Stimulated activated CD4-positive, alpha-beta T cell treated with anti-CD3 and anti-CD28 coated beads, Interleukin-1b, Interleukin-23, amount 100 ng/mL, for 24 hours (primary cell): ENCODE data around the gene S100G.
"Not testable (repeated sequence)": the region's sequence is repeated elsewhere in the genome, so short reads cannot be mapped to it uniquely, and the experiment has no call there.

Source experiments
- DNase-seq, 4 experiments: peaks; one replicate each; pipeline ENCODE4 v3.0.0-alpha.2; 2020; ENCODE audit warnings: low read depth in 4 of 4, low spot score in 1 of 4

The S100G gene, protein sequence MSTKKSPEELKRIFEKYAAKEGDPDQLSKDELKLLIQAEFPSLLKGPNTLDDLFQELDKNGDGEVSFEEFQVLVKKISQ

DNA sequence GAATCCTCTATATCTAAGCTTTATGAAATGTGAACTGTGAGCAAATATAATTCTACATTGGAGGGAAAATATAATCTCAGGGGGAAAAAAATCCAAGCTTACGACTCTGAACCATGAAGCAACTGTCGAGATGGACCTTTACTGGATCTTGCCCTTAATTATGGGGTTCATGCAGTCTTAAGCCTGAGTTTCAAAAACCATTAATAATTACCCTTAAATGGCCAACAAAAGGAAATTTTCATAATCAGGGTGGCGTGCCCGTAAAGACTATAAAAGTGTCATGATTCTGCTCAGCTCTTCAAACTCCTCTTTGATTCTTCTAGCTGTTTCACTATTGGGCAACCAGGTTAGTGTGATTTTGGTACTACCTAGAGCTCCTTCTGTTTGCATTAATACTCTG is at the start of gene S100G:
Gene S100G, plus strand, starts transcription at position 301 of the 400 bp plus-strand sequence. CDS start 849 bp downstream, outside the sequence.
- no peak for DNase-seq

DNA sequence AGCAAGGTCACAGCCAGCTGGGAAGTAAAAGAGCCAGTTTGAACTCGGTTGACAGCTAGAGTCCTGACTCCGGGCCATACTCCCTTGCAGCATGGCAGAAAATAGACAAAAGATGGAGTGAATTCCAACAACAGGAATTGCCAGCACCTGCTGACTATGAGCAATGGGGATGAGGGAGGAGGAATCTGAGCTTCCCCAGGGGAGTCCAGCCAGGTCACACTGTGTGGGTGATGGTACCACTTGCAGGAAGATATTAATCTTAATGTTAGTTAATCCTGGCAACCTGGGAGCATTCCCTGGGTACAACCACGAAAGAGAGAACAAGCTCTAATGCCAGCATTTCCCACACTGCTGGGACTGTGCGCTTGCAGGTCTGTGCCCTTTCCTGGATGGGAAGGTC is 48.1 kb upstream of the S100G start:
- no peak for DNase-seq

DNA sequence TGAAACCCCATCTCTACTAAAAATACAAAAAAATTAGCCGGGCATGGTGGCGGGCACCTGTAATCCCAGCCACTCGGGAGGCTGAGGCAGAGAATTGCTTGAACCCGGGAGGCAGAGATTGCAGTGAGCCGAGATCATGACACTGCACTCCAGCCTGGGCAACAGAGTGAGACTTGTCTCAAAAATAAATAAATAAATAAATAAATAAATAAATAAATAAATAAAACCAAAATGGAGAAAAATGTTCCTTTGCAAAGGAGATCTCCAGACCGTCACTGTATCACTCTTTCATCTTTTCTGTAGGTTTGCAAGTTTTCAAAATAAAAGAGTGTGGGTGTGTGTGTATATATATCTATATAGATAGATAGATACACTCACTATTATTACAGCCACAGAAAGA is 46.7 kb upstream of the S100G start:
- not testable (repeated sequence) for DNase-seq

DNA sequence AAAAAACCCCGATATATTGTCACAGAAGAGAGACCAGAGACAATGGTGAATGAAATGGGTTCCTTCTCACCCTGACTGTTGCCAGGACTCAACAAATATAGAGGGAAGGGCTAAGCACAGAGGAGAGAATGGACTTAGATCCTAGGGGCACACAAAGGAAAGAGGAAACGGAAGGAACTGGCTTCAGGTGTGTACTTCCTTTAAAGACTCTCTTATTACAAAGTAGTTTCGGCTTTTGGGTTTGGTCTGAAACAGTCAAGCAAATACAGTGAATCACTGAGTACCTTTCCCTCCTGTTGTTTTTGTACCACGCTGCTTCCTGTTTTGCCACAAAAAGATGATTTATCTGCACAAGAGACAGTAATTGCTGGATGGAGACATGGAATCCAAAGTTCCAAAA is 46.1 kb upstream of the S100G start:
- DNase-seq, result no peak

DNA sequence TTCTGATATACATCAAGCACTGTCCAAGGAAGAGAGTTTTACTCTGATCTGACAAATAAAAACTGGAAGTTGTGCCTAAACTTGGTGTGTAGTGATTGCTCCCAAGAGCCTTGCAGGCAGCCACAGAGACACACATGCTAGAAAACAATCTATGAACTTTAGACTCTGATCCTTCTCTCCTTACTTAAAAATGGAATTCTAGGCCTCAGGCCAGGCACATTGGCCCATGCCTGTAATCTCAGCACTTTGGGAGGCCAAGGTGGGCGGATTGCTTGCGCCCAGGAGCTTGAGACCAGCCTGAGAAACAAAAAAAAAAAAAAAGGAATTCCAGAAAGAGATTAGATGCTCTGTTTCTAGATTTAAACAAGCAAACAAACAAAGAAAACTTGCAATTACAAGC is 45.6 kb upstream of the S100G start:
- no peak for DNase-seq

DNA sequence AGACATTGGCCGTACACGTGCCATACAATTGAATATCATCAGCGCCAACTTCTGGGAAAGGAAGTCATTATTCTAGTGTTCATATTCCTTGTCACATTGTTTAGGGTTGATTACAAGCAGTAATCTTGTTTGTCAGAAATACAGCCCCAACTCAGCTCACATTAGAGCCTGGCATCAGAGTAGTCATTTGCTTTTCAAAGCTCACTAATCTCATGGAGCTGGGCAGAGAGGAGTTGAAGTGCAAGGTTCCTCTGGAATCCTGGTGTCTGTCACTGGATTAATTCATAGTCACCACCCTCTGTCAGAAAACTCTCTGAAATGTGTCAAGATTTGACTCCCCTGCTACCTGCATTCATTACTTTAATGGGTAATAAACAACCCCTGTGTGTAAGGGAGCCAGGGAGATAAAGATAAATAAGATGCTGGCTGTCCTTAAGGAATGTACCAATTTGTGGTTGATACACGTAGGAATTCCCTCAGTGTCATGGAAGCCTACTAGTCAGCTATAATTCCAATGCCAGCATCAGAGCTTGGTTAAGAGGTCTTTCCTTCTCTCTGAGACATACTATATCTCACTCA is 43.7 kb upstream of the S100G start:
- no peak for DNase-seq

DNA sequence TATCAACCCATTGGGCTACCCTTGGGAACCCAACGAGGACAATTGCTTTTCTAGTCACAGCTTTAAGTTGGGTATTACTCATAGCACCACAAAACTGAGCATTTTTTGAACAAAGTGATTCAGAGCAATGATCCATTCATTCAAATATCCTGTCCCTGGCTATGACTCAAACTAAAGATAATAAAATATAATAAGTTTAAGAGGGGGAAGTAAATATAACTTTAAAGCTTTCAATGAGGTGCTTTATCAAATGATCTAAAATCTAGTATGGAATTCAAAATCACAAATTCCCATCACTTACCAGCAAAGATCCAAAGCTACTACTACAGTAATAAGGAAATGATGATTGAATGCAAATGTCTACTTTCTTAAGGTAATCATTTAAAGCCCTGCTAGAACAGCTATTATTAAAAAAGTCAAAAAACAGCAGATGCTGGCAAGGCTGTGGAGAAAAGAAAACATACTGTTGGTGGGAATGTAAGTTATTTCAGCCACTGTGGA is 39.8 kb upstream of the S100G start:
- no peak for DNase-seq

DNA sequence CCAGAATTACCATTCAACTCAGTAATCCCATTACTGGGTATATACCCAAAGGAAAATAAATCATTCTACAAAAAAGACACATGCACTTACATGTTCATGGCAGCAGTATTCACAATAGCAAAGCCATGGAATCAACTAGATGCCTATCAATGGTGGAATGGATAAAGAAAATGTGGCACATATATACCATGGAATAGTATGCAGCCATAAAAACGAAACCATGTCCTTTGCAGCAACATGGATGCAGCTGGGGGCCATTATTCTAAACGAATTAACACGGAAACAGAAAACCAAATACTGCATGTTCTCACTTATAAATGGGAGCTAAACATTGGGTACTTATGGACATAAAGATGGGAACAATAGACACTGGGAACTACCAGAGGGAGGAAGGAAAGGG is 39.3 kb upstream of the S100G start:
- not testable (repeated sequence) for DNase-seq

DNA sequence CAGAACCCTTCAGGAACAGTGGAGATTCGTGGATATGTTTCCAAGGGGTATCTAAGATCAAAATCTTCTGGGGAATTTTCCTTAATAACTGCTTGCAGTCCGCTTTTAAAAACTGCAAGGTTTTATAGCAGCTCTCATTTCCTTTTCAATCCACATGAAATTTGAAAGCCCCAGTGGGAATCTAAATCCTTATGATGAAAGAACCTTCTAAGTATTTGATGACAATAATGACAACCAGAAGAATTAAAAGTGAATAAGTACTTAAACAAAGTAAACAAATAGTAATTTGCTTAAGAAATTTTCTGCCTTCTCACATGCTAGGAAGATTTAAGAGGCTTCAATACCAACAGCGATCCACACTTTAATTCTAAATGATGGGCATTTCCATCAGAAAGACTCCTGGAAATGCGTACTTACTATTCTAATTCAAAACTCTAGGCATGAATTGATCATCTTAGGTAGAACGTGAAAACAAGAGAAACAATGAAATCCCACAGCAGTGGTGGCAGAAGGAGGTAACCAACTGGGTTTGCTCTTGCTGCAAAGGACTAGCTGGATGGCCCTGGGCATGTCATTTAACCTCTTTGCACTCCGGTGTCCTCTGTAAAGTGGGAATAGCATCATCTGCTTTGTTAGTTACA is 37.6 kb upstream of the S100G start:
- no peak for DNase-seq

DNA sequence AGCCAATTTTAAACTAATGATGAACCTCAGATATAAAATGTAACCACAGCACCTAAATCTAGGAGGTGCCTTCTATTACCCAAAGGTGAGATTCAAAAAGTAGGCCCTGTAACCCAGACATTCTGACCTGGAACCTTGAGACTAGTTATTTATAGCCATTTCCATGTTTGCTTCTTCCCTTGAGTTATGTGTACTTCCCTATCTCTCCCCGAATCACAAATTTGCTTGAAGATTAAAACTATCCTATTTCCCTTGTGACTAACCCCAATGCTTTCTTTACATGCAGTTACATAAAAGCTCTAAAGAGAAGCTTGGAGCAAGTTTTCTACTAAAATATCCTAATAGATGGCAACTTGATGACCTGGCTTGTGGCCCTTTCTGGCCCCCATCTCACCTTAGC is 32.6 kb upstream of the S100G start:
- DNase-seq, result no peak

DNA sequence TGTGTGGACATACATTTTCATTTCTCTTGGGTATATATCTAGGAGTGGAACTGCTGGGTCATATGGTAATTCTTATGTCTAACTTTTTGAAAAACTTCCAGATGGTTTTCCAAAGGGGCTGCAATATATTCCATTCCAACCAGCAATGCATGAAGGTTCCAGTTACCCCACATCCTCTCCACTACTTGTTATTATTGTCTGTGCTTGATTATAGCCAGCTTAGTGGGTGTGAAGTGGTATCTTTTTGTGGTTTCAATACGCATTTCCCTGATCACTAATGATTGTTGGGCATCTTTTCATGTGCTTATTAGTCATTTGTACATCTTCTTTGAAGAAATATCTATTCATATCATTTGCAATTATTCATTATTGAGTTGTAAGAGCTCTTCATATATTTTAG is 31.5 kb upstream of the S100G start:
- no peak for DNase-seq

DNA sequence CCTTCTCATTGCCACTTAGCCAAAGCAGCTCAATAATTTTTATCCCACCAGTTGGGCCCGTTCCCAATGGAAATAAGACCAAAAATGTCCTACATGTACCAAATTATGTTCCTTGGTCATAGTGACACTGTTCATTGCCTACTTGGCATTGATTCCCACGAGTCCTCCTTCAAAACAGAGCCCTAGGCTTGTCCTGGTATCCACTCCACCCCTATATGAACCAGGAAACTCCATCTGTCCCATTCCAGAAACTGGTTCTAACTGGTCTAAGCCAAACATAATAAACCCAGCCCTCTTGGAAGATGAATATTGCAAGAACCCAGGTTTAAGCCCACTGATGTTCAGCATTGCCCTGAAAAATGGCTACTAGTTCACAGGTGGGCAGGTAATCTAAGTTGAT is 30.9 kb upstream of the S100G start:
- DNase-seq, result no peak

DNA sequence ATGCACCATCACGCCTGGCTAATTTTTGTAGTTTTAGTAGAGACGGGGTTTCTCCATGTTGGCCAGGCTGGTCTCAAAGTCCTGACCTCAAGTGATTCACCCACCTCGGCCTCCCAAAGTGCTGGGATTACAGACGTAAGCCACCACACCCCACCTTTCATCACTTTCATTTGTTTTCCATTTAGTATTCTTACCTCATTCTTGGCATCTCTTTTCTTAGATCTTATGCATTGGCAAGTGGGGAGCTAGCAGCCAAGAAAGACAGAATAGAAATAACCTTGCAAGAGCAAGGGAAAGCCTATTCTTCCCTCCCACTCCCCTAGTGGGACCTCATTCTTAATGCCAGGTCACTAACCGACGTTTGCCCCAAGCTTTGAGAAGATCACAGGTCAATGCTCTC is 21.4 kb upstream of the S100G start:
- DNase-seq, result not testable (repeated sequence)

DNA sequence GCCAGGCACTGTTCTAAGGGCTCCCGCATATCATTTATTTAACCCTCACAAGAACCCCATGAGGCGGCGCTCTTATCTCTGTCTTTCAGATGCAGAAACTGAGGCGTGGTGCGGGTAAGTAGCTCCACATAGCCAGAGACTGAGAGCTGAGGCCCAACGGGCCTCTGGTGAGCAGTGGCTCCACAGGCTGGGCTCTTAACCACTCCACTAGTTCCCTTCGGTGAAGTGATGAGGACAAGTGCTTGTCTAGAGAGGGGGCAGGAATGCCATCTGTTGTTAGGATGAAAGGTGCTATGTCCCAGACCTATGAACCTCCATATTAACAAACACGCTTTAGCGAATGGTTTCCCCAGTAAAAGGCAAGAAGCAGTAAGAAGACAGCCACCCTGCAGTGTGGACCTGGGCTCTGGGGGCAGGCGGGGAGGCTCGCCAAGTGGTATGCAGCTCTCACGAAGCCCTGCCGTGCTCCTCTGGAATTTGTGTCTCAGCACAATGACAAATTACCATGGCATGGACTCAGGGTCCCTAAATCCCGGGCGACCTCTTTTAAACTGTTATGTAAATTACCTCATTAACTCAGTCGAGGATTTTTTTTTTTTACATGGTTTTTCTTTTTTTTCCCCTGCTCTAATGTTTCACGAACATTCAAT is 20.9 kb upstream of the S100G start:
- DNase-seq, result no peak

DNA sequence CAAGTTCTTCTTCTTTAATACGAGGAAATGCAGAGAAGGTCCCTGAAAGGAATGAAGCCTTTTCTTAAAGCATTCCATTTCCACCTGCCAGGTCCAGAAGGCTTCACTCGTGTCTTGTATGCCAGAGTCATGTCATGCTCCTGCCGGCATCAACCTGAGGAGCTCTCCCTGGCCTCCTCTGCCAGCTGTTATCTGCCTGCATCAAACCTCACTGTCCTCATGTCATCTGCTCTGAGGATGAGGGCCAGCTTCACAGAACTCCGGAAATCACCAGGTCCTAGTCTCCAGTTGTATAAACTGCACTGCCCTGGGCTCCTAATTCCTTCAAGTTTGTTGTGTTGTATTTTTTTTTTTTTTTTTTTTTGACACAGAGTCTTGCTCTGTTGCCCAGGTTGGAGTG is 20.0 kb upstream of the S100G start:
- no peak for DNase-seq

DNA sequence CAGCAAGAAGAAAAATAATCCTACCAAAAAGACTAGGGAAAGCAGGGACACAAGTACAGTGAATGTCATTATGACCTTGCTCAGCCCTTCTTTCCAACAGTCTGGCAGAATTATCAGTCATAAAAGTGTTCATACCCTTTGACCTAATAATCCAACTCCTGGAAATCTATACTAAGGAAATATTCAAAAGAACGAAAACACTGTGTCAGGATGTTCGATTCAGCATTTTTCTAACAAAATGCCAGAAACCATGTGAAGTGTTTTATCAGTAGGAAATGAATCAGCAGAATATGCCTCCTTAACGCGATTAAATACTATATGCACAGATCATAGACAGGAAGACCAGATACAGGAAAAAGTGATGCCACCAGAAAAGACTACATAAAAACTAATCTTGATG is 16.2 kb upstream of the S100G start:
- no peak for DNase-seq

DNA sequence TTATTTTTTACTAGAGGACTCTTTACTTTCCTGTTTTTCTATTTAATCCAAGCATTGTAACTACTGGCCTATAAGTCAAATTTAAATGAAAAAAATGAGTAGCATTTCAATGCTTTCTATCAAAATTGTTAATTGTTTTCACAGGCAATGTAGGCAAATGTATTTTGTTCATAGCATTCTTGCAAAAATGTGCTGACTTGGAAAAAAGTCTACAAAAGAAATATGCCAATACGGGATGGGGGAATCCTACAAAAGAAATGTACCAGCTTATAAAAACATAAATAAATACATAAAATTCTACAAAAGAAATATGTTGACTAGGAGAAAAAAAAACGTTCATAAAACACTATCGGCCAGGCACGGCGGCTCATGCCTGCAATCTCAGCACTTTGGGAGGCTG is 14.9 kb upstream of the S100G start:
- no peak for DNase-seq

DNA sequence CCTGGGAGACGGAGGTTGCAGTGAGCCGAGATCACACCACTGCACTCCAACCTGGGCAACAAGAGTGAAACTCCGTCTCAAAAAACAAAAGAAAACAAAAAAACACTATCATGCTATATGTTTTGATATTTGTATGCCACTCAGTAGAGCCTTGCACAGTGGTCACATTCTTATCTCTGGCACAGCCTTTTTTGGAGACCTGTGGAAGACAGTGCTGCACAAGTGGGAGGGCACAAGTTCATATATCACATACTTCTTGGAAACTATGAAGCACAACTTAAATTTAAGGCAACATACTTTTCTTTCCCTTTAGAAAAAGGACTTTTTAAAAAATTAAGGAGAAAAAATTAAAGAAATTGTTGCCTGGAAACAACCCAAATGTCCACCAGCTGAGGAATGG is 14.4 kb upstream of the S100G start:
- DNase-seq, result no peak

DNA sequence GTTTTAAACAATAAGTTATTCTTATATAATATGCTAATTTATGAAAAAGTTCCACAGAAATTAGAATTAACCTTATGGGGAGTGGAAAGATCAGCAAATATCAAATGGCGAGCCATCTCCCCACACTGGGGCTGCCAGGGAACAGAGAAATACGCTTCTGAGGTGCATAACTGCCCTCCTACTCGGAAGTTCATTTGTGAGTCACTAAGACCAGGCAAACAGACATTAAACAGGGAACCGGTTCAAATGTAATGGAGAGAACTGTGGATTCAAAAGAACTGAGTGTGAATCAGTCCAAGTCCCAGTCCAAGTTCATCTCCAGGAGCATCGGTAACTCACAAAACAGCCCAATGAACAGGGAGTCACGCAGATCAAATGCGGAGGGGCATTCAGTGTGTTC is 11.4 kb upstream of the S100G start:
- DNase-seq, result no peak

DNA sequence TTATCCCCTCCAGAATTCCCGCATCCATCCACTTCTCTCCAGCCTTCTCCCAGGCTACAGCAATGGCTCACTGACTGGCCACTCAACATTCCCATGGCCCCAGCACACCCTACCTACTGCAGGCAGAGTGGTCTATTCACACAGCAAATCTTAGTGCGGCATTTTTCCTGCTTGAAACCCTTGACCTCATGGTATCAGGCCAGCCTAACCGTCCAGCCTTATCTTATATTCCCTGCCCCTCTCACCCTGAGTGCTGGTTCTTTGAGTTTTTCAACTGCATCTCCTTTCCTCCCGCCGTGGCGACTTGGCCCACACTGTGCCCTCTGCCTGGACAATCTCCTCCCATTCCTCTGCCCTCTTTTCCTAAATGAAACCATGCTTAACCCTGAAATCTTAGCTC is 10.0 kb upstream of the S100G start:
- no peak for DNase-seq

DNA sequence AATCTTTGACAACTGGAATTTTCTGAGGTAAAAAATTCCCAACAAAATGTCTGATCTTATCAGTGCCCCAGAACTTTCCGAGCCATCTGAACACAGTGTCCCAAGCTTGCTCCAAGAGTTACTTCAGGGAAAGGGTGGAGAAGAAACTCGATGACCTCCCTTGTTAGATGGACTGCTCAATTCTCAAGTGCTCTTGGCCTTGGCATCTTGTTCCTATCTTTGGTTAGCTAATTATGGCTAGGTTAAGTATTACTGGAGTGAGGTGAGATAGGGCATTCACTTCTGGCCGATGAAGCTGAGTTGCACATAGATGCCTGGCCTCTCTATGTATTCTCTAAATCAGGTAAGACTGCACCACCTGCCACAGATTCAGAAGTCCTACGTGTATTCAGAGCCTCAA is 9.1 kb upstream of the S100G start:
- DNase-seq, result no peak

DNA sequence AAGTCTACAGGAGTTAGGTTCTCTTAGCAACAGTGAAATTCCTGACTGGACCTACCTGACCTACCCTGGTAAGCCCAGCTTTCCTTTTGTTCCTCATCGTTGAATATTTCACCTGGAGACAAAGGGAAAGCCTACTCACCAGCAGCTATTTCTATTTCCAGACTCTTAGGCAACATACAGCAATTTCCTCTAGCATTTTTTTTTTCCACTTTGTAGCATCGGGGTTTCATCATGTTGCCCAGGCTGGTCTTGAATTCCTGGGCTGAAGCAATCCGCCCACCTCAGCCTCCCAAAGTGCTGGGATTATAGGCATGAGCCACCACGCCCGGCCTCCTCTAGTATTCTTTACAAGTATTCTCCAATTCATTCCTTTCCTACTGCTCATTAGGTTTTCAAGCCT is 6.8 kb upstream of the S100G start:
- no peak for DNase-seq
